ENCODE measurements around the gene RHOXF2B. TPM values are rescaled to one million over a fixed set of nuclear protein-coding genes. Genes with fewer than 3 reads are reported as not detected.
"Not testable (repeated sequence)": the region's sequence is repeated elsewhere in the genome, so short reads cannot be mapped to it uniquely, and the experiment has no call there.

The RHOXF2B gene
- total RNA-seq, 2 donors from 2014 or later, result not detected

DNA sequence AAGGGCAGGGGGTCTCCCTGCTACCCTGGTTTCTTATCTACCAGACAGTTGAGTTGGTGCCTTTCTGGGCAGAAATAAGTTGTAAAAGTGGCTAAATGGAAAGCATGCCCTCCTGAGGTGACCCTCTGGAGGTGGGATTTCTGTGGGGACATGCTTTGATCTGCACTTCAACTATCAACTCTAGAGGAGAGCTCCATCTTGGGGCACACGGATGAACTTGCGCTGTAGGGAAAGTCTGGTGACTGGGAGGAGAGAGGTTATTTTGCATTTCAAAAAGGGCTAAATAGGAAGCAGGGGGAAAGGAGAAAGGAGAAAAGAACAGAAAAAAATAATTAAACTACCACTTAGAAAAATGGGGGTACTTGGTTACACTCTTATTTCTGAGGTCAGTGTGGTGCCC lies 12.7 kb upstream of the RHOXF2B start:
- TF ChIP-seq CTCF (IDR thresholded peaks at IDR 0.05), result no peak
- no peak overlapping the region for H3K4me3 ChIP-seq
- no peaks in the 10 kb centered on the region for H3K27me3 ChIP-seq (replicated peaks; ENCODE audit: insufficient read depth)
- H3K36me3 ChIP-seq, result no peaks in the 10 kb centered on the region
- no peaks in the 10 kb centered on the region for H3K4me1 ChIP-seq (ENCODE audit: control insufficient read depth in 1 of 2, low read depth in 2 of 2)
- no peaks in the 10 kb centered on the region for H3K9me3 ChIP-seq
- no peak for ATAC-seq (ENCODE audit: insufficient number of reproducible peaks, low FRiP score, low read depth)
- no peak for DNase-seq (ENCODE audit: low spot score)
- H3K27ac ChIP-seq, result no peak overlapping the region

GRCh38 chrX:120087289-120088017 lies 10.0 kb upstream of the RHOXF2B start:
- no peaks in the 10 kb centered on the region for H3K9me3 ChIP-seq
- H3K36me3 ChIP-seq, result no peaks in the 10 kb centered on the region
- no peak for TF ChIP-seq CTCF (IDR thresholded peaks at IDR 0.05)
- no peaks in the 10 kb centered on the region for H3K4me1 ChIP-seq (ENCODE audit: control insufficient read depth in 1 of 2, low read depth in 2 of 2)
- H3K4me3 ChIP-seq, result no peak overlapping the region
- ATAC-seq (ENCODE audit: insufficient number of reproducible peaks, low FRiP score, low read depth) (no peak), DNase-seq (ENCODE audit: low spot score) (no peak)
- H3K27me3 ChIP-seq (replicated peaks; ENCODE audit: insufficient read depth), result no peaks in the 10 kb centered on the region
- H3K27ac ChIP-seq, result no peak overlapping the region

DNA sequence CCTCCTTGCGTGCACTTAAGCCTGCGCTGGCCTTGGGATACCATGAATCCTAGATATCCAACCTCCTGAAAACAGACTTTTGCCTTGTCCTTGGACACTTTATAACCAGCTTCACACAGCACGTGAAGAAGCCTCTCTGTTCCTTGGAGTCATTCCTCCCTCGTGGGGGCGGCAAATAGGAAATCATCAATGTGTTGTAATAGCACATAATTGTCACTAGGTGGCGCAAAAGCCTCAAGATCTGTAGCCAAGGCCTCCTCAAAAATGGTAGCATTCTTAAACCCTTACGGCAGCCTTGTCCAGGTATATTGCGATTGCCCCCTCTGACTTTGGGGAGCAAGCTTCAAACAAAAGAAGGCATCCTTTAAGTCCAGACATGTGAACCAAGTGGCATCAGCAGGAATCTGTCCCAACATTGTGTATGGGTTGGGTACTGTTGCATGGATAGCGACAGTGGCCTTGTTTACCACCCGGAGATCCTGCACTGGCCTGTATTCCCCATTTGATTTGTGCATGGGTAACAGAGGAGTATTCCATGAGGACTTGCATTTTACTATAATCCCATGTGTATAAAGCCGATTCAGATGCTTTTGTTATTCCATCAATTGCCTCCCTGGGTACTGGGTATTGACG lies 8.2 kb upstream of the RHOXF2B start:
- H3K36me3 ChIP-seq; H3K4me1 ChIP-seq (ENCODE audit: control insufficient read depth in 1 of 2, low read depth in 2 of 2); ATAC-seq (ENCODE audit: insufficient number of reproducible peaks, low FRiP score, low read depth); H3K27me3 ChIP-seq (replicated peaks; ENCODE audit: insufficient read depth); DNase-seq (ENCODE audit: low spot score); H3K4me3 ChIP-seq; H3K27ac ChIP-seq; H3K9me3 ChIP-seq: not testable (repeated sequence)

- H3K9me3 ChIP-seq; DNase-seq (ENCODE audit: low spot score); H3K27ac ChIP-seq; H3K4me3 ChIP-seq; H3K4me1 ChIP-seq (ENCODE audit: control insufficient read depth in 1 of 2, low read depth in 2 of 2); ATAC-seq (ENCODE audit: insufficient number of reproducible peaks, low FRiP score, low read depth); H3K36me3 ChIP-seq; H3K27me3 ChIP-seq (replicated peaks; ENCODE audit: insufficient read depth): not testable (repeated sequence)
Observed at GRCh38 chrX:120066169-120066568, 11.3 kb downstream of the RHOXF2B start.

DNA sequence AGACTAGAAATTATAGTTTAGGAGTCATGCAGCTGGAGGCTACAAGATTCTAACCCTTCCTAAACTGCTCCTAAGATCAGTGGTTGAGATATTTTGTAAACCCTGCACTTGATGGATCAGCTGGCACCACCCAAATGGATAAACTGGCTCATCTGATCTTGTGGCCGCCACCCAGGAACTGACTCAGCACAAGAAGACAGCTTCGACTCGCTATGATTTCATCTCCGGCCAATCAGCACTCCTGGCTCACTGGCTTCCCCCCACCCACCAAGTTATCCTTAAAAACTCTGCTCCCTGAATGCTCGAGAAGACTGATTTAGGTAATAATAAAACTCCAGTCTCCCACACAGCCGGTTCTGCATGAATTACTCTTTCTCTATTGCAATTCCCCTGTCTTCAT lies 34.8 kb downstream of the RHOXF2B start:
- not testable (repeated sequence) for H3K4me1 ChIP-seq (ENCODE audit: control insufficient read depth in 1 of 2, low read depth in 2 of 2); H3K4me3 ChIP-seq; H3K36me3 ChIP-seq; H3K27me3 ChIP-seq (replicated peaks; ENCODE audit: insufficient read depth); H3K9me3 ChIP-seq; DNase-seq (ENCODE audit: low spot score); ATAC-seq (ENCODE audit: insufficient number of reproducible peaks, low FRiP score, low read depth); H3K27ac ChIP-seq

- not testable (repeated sequence) for H3K27me3 ChIP-seq (replicated peaks; ENCODE audit: insufficient read depth); DNase-seq (ENCODE audit: low spot score); H3K9me3 ChIP-seq; H3K36me3 ChIP-seq; H3K4me1 ChIP-seq (ENCODE audit: control insufficient read depth in 1 of 2, low read depth in 2 of 2); ATAC-seq (ENCODE audit: insufficient number of reproducible peaks, low FRiP score, low read depth); H3K27ac ChIP-seq; H3K4me3 ChIP-seq
Observed at GRCh38 chrX:120042247-120042646, 35.2 kb downstream of the RHOXF2B start.

GRCh38 chrX:120040176-120040575 lies 37.3 kb downstream of the RHOXF2B start:
- not testable (repeated sequence) for H3K4me3 ChIP-seq; DNase-seq (ENCODE audit: low spot score); H3K4me1 ChIP-seq (ENCODE audit: control insufficient read depth in 1 of 2, low read depth in 2 of 2); ATAC-seq (ENCODE audit: insufficient number of reproducible peaks, low FRiP score, low read depth); H3K36me3 ChIP-seq; H3K9me3 ChIP-seq; H3K27me3 ChIP-seq (replicated peaks; ENCODE audit: insufficient read depth); H3K27ac ChIP-seq

- H3K9me3 ChIP-seq; H3K4me1 ChIP-seq (ENCODE audit: control insufficient read depth in 1 of 2, low read depth in 2 of 2); ATAC-seq (ENCODE audit: insufficient number of reproducible peaks, low FRiP score, low read depth); H3K36me3 ChIP-seq; H3K27me3 ChIP-seq (replicated peaks; ENCODE audit: insufficient read depth); H3K27ac ChIP-seq; DNase-seq (ENCODE audit: low spot score); H3K4me3 ChIP-seq: not testable (repeated sequence)
Observed at GRCh38 chrX:120039087-120039733, 38.3 kb downstream of the RHOXF2B start.

Measured in thoracic aorta (tissue), 2 donors.